Muscle of arm (tissue), 12 donors: ENCODE results near the gene OAS2. TPM values are rescaled to one million over a fixed set of nuclear protein-coding genes. Genes with fewer than 3 reads are reported as not detected.

Source experiments
- DNase-seq: peaks from one replicate; pipeline ENCODE4 v3.0.0-alpha.2; 2013
- polyA plus RNA-seq, 12 donors: library from polyadenylated mRNA; unstranded; fragments of 120-200 nt; gene quantifications; one replicate each; pipeline ENCODE4 v1.2.1, GENCODE V29; 2013; ENCODE audit not compliant: insufficient read length in 12 of 12

OAS2 gene
- polyA plus RNA-seq, 12 donors = 1.9 to 4.5 (median 3.0) TPM; not detected in 1

DNA sequence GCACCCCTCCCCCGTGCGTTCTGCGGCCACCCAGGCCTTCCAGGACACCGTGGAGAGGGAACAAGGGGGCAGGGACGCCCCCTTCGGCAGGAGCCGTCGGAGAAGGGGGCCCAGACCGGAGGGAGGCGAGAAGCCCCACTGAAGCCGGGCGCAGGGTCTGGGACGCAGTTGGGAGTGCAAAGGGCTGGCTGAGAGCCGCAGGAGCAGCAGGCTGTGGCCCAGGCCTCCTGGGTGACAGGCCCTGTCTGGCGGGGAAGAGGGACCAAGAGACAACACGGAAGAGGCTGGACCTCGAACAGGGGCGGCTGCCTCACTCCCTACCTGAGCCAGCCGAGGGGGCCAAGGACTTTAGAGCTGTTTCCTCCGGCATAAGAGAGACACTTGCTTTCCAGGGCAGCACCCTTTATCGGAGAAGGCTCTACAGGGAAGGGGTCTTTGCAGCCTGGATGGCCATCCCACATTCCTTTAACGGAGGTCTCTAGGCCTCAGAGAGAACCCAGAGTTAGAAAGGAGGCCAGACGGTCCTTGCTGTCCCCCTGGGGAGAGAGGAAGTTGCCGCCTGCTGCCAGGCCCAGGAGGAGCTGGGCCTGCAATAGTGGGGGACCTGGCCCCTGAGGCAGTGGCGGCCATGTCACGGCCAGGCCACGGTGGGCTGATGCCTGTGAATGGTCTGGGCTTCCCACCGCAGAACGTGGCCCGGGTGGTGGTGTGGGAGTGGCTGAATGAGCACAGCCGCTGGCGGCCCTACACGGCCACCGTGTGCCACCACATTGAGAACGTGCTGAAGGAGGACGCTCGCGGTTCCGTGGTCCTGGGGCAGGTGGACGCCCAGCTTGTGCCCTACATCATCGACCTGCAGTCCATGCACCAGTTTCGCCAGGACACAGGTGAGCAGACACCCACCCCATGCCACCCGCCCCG, 79.5 kb downstream of the OAS2 start:
- DNase-seq = no peak

DNA sequence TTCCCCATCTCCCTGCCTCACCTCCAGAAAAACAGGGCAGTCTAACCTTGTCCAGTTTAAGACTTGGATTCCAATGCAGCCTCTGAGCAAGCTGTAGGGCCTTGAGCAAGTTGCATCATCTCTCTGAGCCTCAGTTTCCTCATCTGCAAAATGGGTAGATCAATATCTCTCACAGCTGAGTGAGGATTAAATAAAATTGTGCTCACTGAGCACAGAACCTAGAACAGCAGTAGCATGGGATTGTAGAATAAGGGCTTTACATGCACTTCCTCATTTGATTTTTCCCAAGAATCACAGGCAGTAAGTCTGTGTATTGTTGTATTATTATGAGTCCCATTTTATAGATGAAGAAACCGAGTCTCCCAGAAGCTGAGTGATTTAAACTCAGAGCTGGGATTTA, 80.2 kb downstream of the OAS2 start:
- no peak for DNase-seq

DNA sequence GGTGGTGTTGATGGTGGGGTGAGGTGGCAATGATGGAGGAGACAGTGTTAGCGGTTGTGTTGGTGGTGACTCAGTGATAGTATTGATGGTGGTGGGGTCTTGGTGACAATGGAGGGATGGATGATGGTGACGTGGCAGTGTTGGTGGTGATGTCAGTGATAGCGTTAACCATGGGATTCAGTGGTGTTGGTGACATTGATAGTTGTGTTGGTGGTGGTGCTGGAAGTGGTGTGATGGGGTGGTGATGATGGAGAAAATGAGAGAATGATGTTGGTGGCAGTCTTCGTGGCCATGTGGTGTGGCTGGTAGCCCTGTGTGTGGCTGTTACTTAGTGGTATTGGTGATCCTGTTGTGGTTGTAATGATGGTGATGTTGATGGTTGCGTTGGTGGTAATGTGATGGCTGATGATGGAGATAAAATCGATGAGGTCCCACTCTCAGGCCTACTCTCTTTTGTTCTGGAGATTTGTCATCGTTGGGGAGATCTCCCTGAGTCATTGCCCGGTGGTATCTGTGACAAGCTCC, 80.8 kb downstream of the OAS2 start:
- DNase-seq = no peak

DNA sequence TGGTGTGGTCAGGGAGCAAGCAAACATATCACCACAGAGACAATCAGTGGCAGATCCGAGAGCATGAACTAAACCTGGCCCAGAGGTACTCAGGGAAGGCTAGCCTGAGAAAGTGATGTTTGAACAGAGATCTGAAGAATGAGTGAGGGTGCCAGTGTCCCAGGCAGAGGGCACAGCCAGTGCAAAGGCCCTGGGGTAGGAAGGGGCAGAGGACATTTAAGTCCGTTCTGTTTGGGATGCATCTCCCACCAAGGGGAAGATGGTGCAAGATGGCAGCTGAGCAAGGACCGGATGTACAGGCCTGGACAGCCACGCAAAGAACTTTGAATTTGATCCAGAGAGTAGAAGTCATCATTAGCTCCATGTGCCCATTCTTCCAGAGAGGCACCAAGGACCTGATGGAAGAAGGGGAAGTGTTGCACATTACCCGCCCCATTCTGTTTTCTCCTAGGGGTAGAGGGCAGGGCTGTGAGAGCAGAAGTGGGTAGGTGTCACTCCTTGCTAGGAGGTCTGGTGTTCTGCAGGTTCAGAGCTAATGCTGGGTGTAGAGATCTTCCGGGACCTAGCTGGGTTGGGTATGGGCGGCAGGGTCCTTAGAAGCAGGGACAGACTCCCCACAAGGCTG, 82.1 kb downstream of the OAS2 start:
- DNase-seq = no peak

- DNase-seq = no peak
These were observed 82.9 kb downstream of the OAS2 start for GRCh38 chr12:113061061-113061694.

Other genes with a start within 250 kb of the OAS2 start
- gene RPH3A, start 186.8 kb upstream of the OAS2 start, polyA plus RNA-seq = under 1 TPM in 3 of 12 donors, not detected in 9; 0.08 to 0.27 (median 0.24) TPM
- 10 to 100 TPM in 1 of 12 donors, 1 to 10 TPM in 10, not detected in 1; 1.9 to 27.7 (median 2.9) TPM for gene OAS1, start 71.6 kb upstream of the OAS2 start, polyA plus RNA-seq
- 1 to 10 TPM in 11 of 12 donors, not detected in 1; 3.5 to 9.6 (median 6.3) TPM for gene OAS3, start 40.0 kb upstream of the OAS2 start, polyA plus RNA-seq
- 1 to 10 TPM in 11 of 12 donors, not detected in 1; 2.7 to 9.9 (median 4.1) TPM for gene DTX1, start 78.2 kb downstream of the OAS2 start, polyA plus RNA-seq
- under 1 TPM in 8 of 12 donors, not detected in 4; 0.03 to 0.39 (median 0.09) TPM for gene RASAL1, start 157.2 kb downstream of the OAS2 start, polyA plus RNA-seq
- under 1 TPM in 3 of 12 donors, not detected in 9; 0.14 to 0.65 (median 0.17) TPM for gene CFAP73, start 171.2 kb downstream of the OAS2 start, polyA plus RNA-seq
- gene DDX54, start 207.0 kb downstream of the OAS2 start, polyA plus RNA-seq = 10 to 100 TPM in 11 of 12 donors, not detected in 1; 37.7 to 70.6 (median 52.6) TPM
- 10 to 100 TPM in 3 of 12 donors, 1 to 10 TPM in 8, not detected in 1; 6.4 to 15.7 (median 8.3) TPM for gene RITA1, start 207.2 kb downstream of the OAS2 start, polyA plus RNA-seq
- 10 to 100 TPM in 11 of 12 donors, not detected in 1; 17.8 to 50.9 (median 34.5) TPM for gene TPCN1, start 242.9 kb downstream of the OAS2 start, polyA plus RNA-seq